Measurements from ENCODE around the gene AAGAB.

AAGAB gene

GRCh38 chr15:67207555-67208207, 46.8 kb downstream of the AAGAB start:
- DNase-seq, result no peak

GRCh38 chr15:67202991-67203390, 51.5 kb downstream of the AAGAB start:
- DNase-seq, result no peak

GRCh38 chr15:67202091-67202490, 52.4 kb downstream of the AAGAB start:
- no peak for DNase-seq

GRCh38 chr15:67201136-67201535, 53.3 kb downstream of the AAGAB start:
- DNase-seq, result no peak

GRCh38 chr15:67199881-67200763, 54.3 kb downstream of the AAGAB start:
- no peak for DNase-seq

- DNase-seq, result no peak
Observed at GRCh38 chr15:67199391-67199790, 55.1 kb downstream of the AAGAB start.

- no peak for DNase-seq
Observed at GRCh38 chr15:67198157-67198754, 56.2 kb downstream of the AAGAB start.

GRCh38 chr15:67197364-67197695, 57.1 kb downstream of the AAGAB start:
- DNase-seq, result no peak

- DNase-seq, result no peak
Observed at GRCh38 chr15:67196672-67197363, 57.6 kb downstream of the AAGAB start.

- DNase-seq, result no peak
Observed at GRCh38 chr15:67196222-67196621, 58.2 kb downstream of the AAGAB start.

GRCh38 chr15:67195305-67195704, 59.2 kb downstream of the AAGAB start:
- no peak for DNase-seq

GRCh38 chr15:67194171-67195114, 60.0 kb downstream of the AAGAB start:
- DNase-seq, result no peak

GRCh38 chr15:67193223-67193990, 61.1 kb downstream of the AAGAB start:
- DNase-seq, result no peak

GRCh38 chr15:67192185-67192820, 62.2 kb downstream of the AAGAB start:
- no peak for DNase-seq

- DNase-seq, result no peak
Observed at GRCh38 chr15:67190813-67191212, 63.6 kb downstream of the AAGAB start.

GRCh38 chr15:67190326-67190725, 64.1 kb downstream of the AAGAB start:
- no peak for DNase-seq

GRCh38 chr15:67189326-67190051, 65.0 kb downstream of the AAGAB start:
- DNase-seq, result no peak

GRCh38 chr15:67188551-67189218, 65.8 kb downstream of the AAGAB start:
- no peak for DNase-seq

- DNase-seq, result no peak
Observed at GRCh38 chr15:67187351-67187854, 67.1 kb downstream of the AAGAB start.

Measured in activated gamma-delta T cell treated with Interleukin-2 at 50 U/mL for 16 hours (primary cell).